SK-N-SH treated with all-trans-retinoic acid at 6 μM for 48 hours (cell line): ENCODE data around the gene LRRC28.

ENCODE experiments used
- ESRRG ChIP-seq: fragments of 250-450 bp; sonication (Bioruptor Pico); IDR thresholded peaks from 2 replicates; pipeline ENCODE4 v1.6.1; 2021; ENCODE audit warnings: mild to moderate bottlenecking
- OSR1 ChIP-seq: fragments of 250-450 bp; sonication (Bioruptor Pico); IDR thresholded peaks from 2 replicates; pipeline ENCODE4 v1.8.0; 2022; ENCODE audit warnings: moderate library complexity, mild to moderate bottlenecking, inconsistent platforms
- TCF4 ChIP-seq: fragments of 250-450 bp; sonication (Bioruptor Pico); IDR thresholded peaks from 2 replicates; pipeline ENCODE4 v1.8.0; 2021; ENCODE audit warnings: mild to moderate bottlenecking, moderate library complexity, borderline replicate concordance
- ZC3H10 ChIP-seq: fragments of 250-450 bp; sonication (Bioruptor Pico); IDR thresholded peaks from 2 replicates; pipeline ENCODE4 v1.5.1; 2021; ENCODE audit warnings: mild to moderate bottlenecking, moderate library complexity
- ZFP3 ChIP-seq: fragments of 250-450 bp; sonication (Bioruptor Pico); IDR thresholded peaks from 2 replicates; pipeline ENCODE4 v1.5.0; 2020; ENCODE audit warnings: mild to moderate bottlenecking, moderate library complexity
- ZFP30 ChIP-seq: fragments of 450-650 bp; formaldehyde crosslinking; IDR thresholded peaks from 2 replicates; pipeline ENCODE4 v1.5.0; 2022; ENCODE audit warnings: mild to moderate bottlenecking, moderate library complexity
- ZNF70 ChIP-seq: fragments of 450-650 bp; formaldehyde crosslinking; IDR thresholded peaks from 2 replicates; pipeline ENCODE4 v1.5.0; 2020; ENCODE audit warnings: mild to moderate bottlenecking, moderate library complexity
- TF ChIP-seq, protein P1 (sequence below): fragments of 250-450 bp; sonication (Bioruptor Pico); IDR thresholded peaks from 2 replicates; pipeline ENCODE4 v1.5.1; 2020; ENCODE audit warnings: low read depth, mild to moderate bottlenecking, moderate library complexity
- TF ChIP-seq, protein P2 (sequence below): fragments of 250-450 bp; sonication (Bioruptor Pico); IDR thresholded peaks from 2 replicates; pipeline ENCODE4 v1.5.1; 2021; ENCODE audit warnings: mild to moderate bottlenecking, moderate library complexity

DNA sequence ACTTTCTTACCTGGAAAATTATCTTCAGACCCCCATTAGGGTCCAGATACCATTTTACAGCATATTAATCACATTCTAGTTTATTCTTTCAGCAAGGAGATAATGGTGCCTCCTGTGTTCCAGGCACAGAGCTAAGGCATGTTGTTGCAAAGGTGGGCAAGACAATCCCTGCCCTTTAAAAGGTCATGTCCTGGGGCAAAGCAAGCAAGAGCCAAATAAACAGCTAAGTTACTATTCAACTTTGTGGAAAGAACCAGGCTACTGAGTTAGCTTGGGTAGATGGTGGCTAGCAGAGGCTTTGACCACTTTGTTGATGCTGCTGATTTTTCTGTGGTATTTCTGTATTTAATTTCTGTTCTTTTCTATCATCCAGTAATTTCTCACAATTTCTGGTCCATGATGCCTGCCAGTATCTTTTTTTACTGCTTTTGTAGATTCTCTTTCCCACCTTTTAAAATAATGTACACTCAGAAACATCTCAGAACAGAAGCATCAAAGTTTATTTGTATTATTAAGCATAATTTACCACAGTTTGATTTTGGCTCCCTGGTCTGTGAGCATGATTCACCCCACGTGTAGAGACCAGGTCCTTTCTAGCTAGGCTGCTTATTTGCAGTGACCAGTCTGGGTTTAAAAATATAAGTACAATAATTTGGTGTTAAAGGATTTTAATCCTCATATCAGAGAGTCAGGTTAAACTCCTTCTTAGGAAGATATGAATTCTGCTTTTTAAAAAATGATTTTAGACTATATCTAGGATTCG is 71.5 kb downstream of the LRRC28 start:
- no peak for TF ChIP-seq ZNF70 (CRISPR knock-in tag)
- no peak for TF ChIP-seq ESRRG (CRISPR knock-in tag)
- TF ChIP-seq, protein P1, sequence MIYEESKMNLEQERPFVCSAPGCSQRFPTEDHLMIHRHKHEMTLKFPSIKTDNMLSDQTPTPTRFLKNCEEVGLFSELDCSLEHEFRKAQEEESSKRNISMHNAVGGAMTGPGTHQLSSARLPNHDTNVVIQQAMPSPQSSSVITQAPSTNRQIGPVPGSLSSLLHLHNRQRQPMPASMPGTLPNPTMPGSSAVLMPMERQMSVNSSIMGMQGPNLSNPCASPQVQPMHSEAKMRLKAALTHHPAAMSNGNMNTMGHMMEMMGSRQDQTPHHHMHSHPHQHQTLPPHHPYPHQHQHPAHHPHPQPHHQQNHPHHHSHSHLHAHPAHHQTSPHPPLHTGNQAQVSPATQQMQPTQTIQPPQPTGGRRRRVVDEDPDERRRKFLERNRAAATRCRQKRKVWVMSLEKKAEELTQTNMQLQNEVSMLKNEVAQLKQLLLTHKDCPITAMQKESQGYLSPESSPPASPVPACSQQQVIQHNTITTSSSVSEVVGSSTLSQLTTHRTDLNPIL (CRISPR knock-in tag) = no peak
- TF ChIP-seq, protein P2, sequence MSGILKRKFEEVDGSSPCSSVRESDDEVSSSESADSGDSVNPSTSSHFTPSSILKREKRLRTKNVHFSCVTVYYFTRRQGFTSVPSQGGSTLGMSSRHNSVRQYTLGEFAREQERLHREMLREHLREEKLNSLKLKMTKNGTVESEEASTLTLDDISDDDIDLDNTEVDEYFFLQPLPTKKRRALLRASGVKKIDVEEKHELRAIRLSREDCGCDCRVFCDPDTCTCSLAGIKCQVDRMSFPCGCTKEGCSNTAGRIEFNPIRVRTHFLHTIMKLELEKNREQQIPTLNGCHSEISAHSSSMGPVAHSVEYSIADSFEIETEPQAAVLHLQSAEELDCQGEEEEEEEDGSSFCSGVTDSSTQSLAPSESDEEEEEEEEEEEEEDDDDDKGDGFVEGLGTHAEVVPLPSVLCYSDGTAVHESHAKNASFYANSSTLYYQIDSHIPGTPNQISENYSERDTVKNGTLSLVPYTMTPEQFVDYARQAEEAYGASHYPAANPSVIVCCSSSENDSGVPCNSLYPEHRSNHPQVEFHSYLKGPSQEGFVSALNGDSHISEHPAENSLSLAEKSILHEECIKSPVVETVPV (CRISPR knock-in tag) = no peak
- TF ChIP-seq ZFP3 (CRISPR knock-in tag) = no peak
- TF ChIP-seq ZC3H10 (CRISPR knock-in tag) = no peak
- no peak for TF ChIP-seq TCF4 (CRISPR knock-in tag)
- no peak for TF ChIP-seq ZFP30
- no peak for TF ChIP-seq OSR1 (CRISPR knock-in tag)
